ENCODE results near the gene DNAJA4.
A peak's percentile ranks its signal among the peaks of the same experiment; 100 is the strongest.

The DNAJA4 gene

GRCh38 chr15:78315686-78316282, 51.4 kb downstream of the DNAJA4 start:
- DNase-seq (ENCODE audit: low read depth), result no peak

GRCh38 chr15:78316283-78317083, 52.1 kb downstream of the DNAJA4 start:
- no peak for DNase-seq (ENCODE audit: low read depth)

GRCh38 chr15:78317145-78317836, 52.9 kb downstream of the DNAJA4 start:
- no peak for DNase-seq (ENCODE audit: low read depth)

- no peak for DNase-seq (ENCODE audit: low read depth)
These were observed 55.2 kb downstream of the DNAJA4 start for GRCh38 chr15:78319588-78319987.

- DNase-seq (ENCODE audit: low read depth), result no peak
These were observed 55.8 kb downstream of the DNAJA4 start for GRCh38 chr15:78320183-78320582.

GRCh38 chr15:78321041-78321570, 56.7 kb downstream of the DNAJA4 start:
- DNase-seq (ENCODE audit: low read depth), result no peak

GRCh38 chr15:78321786-78322185, 57.4 kb downstream of the DNAJA4 start:
- no peak for DNase-seq (ENCODE audit: low read depth)

- peak; percentile 65 for DNase-seq (ENCODE audit: low read depth)
These were observed 57.9 kb downstream of the DNAJA4 start for GRCh38 chr15:78322243-78322642.

GRCh38 chr15:78322724-78323521, 58.6 kb downstream of the DNAJA4 start:
- no peak for DNase-seq (ENCODE audit: low read depth)

GRCh38 chr15:78323693-78324092, 59.3 kb downstream of the DNAJA4 start:
- no peak for DNase-seq (ENCODE audit: low read depth)

- no peak for DNase-seq (ENCODE audit: low read depth)
These were observed 59.8 kb downstream of the DNAJA4 start for GRCh38 chr15:78324144-78324543.

- no peak for DNase-seq (ENCODE audit: low read depth)
These were observed 60.9 kb downstream of the DNAJA4 start for GRCh38 chr15:78325092-78325843.

GRCh38 chr15:78327466-78327865, 63.1 kb downstream of the DNAJA4 start:
- peak; percentile 25 for DNase-seq (ENCODE audit: low read depth)

GRCh38 chr15:78329625-78330024, 65.3 kb downstream of the DNAJA4 start:
- DNase-seq (ENCODE audit: low read depth), result no peak
